Stimulated activated CD4-positive, alpha-beta T cell treated with anti-CD3 and anti-CD28 coated beads, Interleukin-12 subunit alpha, Interleukin-12 subunit beta, amount 100 ng/mL, for 48 hours (primary cell): ENCODE data around the gene MALRD1.
"Not testable (repeated sequence)": the region's sequence is repeated elsewhere in the genome, so short reads cannot be mapped to it uniquely, and the experiment has no call there.

Source experiments
- DNase-seq, 3 donors: peaks; one replicate each; pipeline ENCODE4 v3.0.0-alpha.2; 2020; ENCODE audit warnings: low read depth in 2 of 3, low spot score in 1 of 3

Gene MALRD1

GRCh38 chr10:19762026-19762425, 713.4 kb downstream of the MALRD1 start:
- no peak for DNase-seq

DNA sequence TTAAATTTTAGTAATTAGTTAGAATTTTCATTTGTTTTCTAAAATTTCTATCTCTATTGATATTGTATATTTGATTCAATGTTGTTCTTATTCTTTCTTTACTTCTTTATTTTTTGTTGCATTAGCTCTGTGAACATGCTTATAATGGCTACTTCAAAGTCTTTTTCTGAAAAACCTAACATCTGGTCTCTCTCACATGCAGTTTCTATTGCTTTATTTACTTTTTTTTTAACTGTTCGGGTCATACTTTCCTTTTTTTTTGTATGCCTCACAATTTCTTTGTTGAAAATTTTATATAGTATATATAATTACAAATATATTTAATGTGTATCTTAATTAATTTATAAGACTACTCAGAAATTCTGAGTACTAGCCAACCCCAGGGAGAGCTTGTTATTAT, 715.5 kb downstream of the MALRD1 start:
- no peak for DNase-seq

- DNase-seq = no peak
Observed at GRCh38 chr10:19767876-19768275, 719.3 kb downstream of the MALRD1 start.

- not testable (repeated sequence) for DNase-seq
Observed at GRCh38 chr10:19769826-19770225, 721.2 kb downstream of the MALRD1 start.

- DNase-seq = no peak
Observed at GRCh38 chr10:19772972-19773371, 724.4 kb downstream of the MALRD1 start.

DNA sequence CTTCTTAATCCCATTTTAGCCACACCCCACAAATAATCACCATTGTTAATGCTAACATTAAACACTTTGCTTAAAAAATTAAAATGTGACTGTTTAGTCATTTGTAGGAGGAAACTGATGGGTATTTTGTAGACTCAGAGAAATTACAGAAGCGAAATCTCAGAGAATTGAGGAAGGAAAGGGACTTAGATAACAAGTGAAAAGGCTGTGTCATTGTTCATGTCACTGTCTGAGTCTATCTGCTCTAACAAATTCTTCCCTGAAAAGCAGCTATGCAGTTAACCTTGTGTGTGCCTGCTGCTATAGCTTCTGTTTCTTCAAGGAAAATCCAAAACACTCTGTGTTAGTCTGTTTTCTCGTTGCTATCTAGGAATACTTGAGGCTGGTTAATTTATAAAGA, 726.7 kb downstream of the MALRD1 start:
- no peak for DNase-seq

GRCh38 chr10:19777806-19778205, 729.2 kb downstream of the MALRD1 start:
- DNase-seq = no peak

DNA sequence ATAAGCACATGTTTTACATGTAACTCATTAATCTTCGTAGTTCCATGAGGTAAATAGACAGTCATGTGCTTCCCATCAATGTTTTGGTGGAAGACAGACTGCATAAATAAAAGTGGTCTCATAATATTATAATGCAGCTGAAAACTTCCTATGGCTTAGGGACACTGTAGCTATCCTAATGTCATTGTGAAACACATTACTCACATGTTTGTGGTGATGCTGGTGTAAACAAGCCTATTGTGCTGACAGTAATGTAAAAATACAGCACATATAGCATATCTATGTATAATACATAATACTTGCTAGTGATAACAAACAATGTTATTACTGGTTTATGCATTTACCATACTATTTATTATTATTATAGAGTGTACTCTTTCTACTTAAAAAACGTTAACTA, 730.4 kb downstream of the MALRD1 start:
- no peak for DNase-seq

DNA sequence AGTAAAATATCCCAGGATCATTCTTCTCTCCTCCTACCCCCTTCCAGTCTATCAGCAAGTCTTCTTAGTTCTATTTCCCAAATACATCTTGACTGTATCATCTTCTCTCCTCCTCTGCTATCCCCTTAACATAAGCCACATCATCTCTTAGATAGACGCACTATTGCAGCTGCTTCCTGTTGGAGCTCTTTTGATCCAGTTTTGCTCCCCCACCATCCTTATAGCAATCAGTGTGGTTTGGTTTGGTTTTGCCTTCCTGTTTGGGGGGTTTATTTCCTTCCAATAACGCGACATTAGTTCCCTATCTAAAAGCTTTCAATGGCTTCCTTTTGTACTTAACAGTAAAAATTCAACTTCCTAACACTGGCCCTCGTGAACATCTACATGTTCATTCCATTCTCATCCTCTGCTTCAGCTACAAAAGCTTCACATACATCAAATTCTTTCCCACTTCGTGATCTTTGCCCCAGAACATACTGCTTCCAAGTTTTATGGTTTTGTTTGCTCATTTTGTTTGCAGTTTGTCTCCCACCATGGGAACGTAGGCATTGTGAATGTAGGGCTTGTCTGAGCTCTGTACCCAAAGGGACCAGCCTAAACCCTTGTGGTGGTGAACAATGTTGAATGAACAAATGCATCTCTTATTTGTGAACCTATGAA, 734.0 kb downstream of the MALRD1 start:
- DNase-seq = no peak

- no peak for DNase-seq
Observed at GRCh38 chr10:19783721-19784120, 735.1 kb downstream of the MALRD1 start.
